Keratinocyte (primary cell): ENCODE measurements around the gene CPVL. TPM values are rescaled to one million over a fixed set of nuclear protein-coding genes. Genes with fewer than 3 reads are reported as not detected.

Source experiments
- DNase-seq: peaks from one replicate; pipeline ENCODE4 v3.0.0-alpha.2; 2011; ENCODE audit warnings: low read depth, missing footprints, low spot score
- FAIRE-seq: peaks from 2 replicates; lab custom pipeline; 2011; peaks lifted over from hg19 to GRCh38; lab: Jason Lieb, UNC
- H2AFZ ChIP-seq: 2 replicates; pipeline ENCODE4 v1.6.0; 2012; ENCODE audit warnings: low read length, control low read depth, inconsistent platforms; ENCODE audit not compliant: control insufficient read depth
- H3K27ac ChIP-seq: 2 replicates; pipeline ENCODE4 v1.5.1; 2011; ENCODE audit warnings: low read length; ENCODE audit not compliant: control insufficient read depth, insufficient read depth
- H3K27me3 ChIP-seq: 3 replicates; pipeline ENCODE4 v1.6.0; 2011; ENCODE audit warnings: low read length; ENCODE audit not compliant: control insufficient read depth, insufficient read depth; ENCODE audit errors: extremely low read depth
- H3K36me3 ChIP-seq, 2 experiments: 2 replicates in 1 of 2; 3 replicates in 1 of 2; pipeline ENCODE4 v1.5.1; 2011; ENCODE audit warnings: low read length in 2 of 2, mild to moderate bottlenecking in 1 of 2; ENCODE audit not compliant: control insufficient read depth in 2 of 2, insufficient read depth in 2 of 2; ENCODE audit errors: extremely low read depth in 1 of 2
- H3K4me1 ChIP-seq: 3 replicates; pipeline ENCODE4 v1.5.1; 2011; ENCODE audit warnings: low read length; ENCODE audit not compliant: control insufficient read depth, insufficient read depth; ENCODE audit errors: extremely low read depth
- H3K4me2 ChIP-seq: 3 replicates; pipeline ENCODE4 v1.6.0; 2011; ENCODE audit warnings: low read depth, low read length; ENCODE audit not compliant: control insufficient read depth, insufficient read depth; ENCODE audit errors: extremely low read depth
- H3K4me3 ChIP-seq, 3 experiments: fragments of 200-600 bp in 1 of 3; sonication (generic) in 1 of 3; 2 replicates in 2 of 3; 3 replicates in 1 of 3; pipeline ENCODE4 v1.5.1; 2011 to 2016; ENCODE audit warnings: low read length in 3 of 3, mild to moderate bottlenecking in 3 of 3, control low read depth in 2 of 3, inconsistent platforms in 1 of 3, low read depth in 1 of 3, mixed read lengths in 1 of 3, mixed run types in 1 of 3, moderate library complexity in 1 of 3; ENCODE audit not compliant: control insufficient read depth in 2 of 3, insufficient read depth in 2 of 3; ENCODE audit errors: extremely low read depth in 1 of 3
- H3K79me2 ChIP-seq: 2 replicates; pipeline ENCODE4 v1.6.0; 2012; ENCODE audit warnings: low read length; ENCODE audit not compliant: control insufficient read depth, insufficient read depth
- H3K9ac ChIP-seq: 3 replicates; pipeline ENCODE4 v1.6.0; 2011; ENCODE audit warnings: low read length; ENCODE audit not compliant: control insufficient read depth, insufficient read depth; ENCODE audit errors: extremely low read depth
- H3K9me1 ChIP-seq: 3 replicates; pipeline ENCODE4 v1.6.0; 2011; ENCODE audit warnings: low read length; ENCODE audit not compliant: control insufficient read depth, insufficient read depth; ENCODE audit errors: extremely low read depth
- H3K9me3 ChIP-seq: 2 replicates; pipeline ENCODE4 v1.5.1; 2012; ENCODE audit warnings: low read depth, low read length; ENCODE audit not compliant: control insufficient read depth
- H4K20me1 ChIP-seq: 3 replicates; pipeline ENCODE4 v1.6.0; 2011; ENCODE audit warnings: low read length; ENCODE audit not compliant: control insufficient read depth, insufficient read depth; ENCODE audit errors: extremely low read depth
- EZH2 ChIP-seq: IDR thresholded peaks from one replicate; pipeline ENCODE4 v1.6.1; 2012; ENCODE audit warnings: inconsistent platforms, mild to moderate bottlenecking, low read length, moderate library complexity
- dilution Hi-C: fragments of 300-500 bp; cut with MboI; formaldehyde crosslinking; loops from one replicate; pipeline ENCODE4 v1.7.0; 2020; ENCODE audit warnings: low sequenced_read_pairs; ENCODE audit not compliant: extremely low pct_ligation_motif_present
- polyA plus RNA-seq, 5 experiments: library from polyadenylated mRNA; depleted of rRNA in 3 of 5; stranded (reverse) in 3 of 5; stranded (forward) in 1 of 5; unstranded in 1 of 5; fragments of >200 nt; gene quantifications; 1 replicate in 1 of 5; 2 replicates in 3 of 5; 3 replicates in 1 of 5; pipeline versions ENCODE4 v1.2.1 to v1.2.3, GENCODE V29; 2011 to 2012; ENCODE audit warnings: missing spikeins in 2 of 5, low read depth in 1 of 5, low replicate concordance in 1 of 5
- TF ChIP-seq, protein P1 (sequence below), 3 experiments: IDR thresholded peaks in 1 of 3; conservative IDR thresholded peaks in 1 of 3; optimal IDR thresholded peaks in 1 of 3; 2 replicates in 2 of 3; 3 replicates in 1 of 3; pipeline versions ENCODE3 to v1.5.1; 2011; ENCODE audit warnings: low read length in 3 of 3, mild to moderate bottlenecking in 3 of 3, moderate library complexity in 2 of 3, control low read depth in 1 of 3, inconsistent platforms in 1 of 3; ENCODE audit not compliant: insufficient read depth in 2 of 3; ENCODE audit errors: extremely low read depth in 1 of 3

The CPVL gene
- polyA plus RNA-seq, 1 donor (not counting 4 experiments of a cell fraction or from before 2014, with no cell fraction given), result 9.8 TPM

DNA sequence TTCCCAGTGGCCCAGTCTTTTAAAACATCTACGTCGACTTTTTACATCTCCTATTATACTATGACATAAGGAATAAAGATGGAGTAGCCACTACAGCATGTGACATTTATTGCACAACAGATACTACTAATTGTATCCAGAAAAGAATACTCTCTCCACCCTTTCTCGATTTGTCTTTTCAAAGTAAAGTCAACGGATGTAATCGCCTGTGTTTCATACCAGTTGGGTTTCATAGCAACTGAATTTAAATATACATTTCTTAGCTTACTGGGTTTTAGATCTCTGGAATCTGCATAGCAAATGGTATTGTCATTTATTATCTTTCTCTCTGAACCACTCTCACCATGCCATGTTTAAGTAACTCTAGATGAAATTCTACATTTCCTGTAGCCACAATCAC, 101.8 kb downstream of the CPVL start:
- TF ChIP-seq EZH2, result no peak
- TF ChIP-seq, protein P1, sequence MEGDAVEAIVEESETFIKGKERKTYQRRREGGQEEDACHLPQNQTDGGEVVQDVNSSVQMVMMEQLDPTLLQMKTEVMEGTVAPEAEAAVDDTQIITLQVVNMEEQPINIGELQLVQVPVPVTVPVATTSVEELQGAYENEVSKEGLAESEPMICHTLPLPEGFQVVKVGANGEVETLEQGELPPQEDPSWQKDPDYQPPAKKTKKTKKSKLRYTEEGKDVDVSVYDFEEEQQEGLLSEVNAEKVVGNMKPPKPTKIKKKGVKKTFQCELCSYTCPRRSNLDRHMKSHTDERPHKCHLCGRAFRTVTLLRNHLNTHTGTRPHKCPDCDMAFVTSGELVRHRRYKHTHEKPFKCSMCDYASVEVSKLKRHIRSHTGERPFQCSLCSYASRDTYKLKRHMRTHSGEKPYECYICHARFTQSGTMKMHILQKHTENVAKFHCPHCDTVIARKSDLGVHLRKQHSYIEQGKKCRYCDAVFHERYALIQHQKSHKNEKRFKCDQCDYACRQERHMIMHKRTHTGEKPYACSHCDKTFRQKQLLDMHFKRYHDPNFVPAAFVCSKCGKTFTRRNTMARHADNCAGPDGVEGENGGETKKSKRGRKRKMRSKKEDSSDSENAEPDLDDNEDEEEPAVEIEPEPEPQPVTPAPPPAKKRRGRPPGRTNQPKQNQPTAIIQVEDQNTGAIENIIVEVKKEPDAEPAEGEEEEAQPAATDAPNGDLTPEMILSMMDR (optimal IDR thresholded peaks at IDR 0.05 in 1 of 3, IDR thresholded peaks at IDR 0.05 in 1 of 3, conservative IDR thresholded peaks at IDR 0.05 in 1 of 3; ENCODE audit: extremely low read depth in 1 of 3, insufficient read depth in 2 of 3, low read length in 3 of 3), result no peak
- FAIRE-seq, result no peak
- Histone ChIP-seq H4K20me1 (no peaks in the 10 kb centered on the region), H2AFZ (no peak overlapping the region), H3K9ac (no peak overlapping the region), H3K4me2 (no peak overlapping the region), H3K27me3 (no peaks in the 10 kb centered on the region), H3K36me3 (no peaks in the 10 kb centered on the region), H3K9me3 (no peaks in the 10 kb centered on the region), H3K4me3 (no peak overlapping the region), H3K79me2 (no peaks in the 10 kb centered on the region), H3K27ac (no peak overlapping the region), H3K4me1 (no peaks in the 10 kb centered on the region), H3K9me1 (no peaks in the 10 kb centered on the region)
- dilution Hi-C loops, result no loop called here
- no peak for DNase-seq

DNA sequence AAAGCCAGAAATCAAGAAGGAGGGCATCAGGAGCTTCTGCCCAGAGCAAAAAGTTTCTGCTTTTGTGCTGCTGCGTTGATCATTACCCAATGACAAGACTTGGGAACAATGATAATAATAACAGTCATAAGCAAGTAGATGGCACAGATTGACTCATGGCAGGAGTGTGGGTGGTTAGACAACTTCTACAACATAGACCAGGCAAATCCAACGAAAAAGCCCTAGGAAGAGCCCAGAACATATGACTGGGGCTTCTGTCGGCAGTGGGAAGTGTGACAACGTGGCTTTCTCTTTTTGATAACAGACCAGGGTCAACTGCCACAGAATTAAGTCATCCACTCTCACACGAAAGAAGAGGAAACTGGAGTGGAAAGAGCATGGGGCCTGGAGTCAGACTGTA, 102.8 kb downstream of the CPVL start:
- no peaks in the 10 kb centered on the region for H3K79me2 ChIP-seq
- H3K27ac ChIP-seq, result no peak overlapping the region
- H3K9ac ChIP-seq, result no peak overlapping the region
- H3K9me1 ChIP-seq, result no peaks in the 10 kb centered on the region
- no peaks in the 10 kb centered on the region for H3K36me3 ChIP-seq
- no peak overlapping the region for H3K4me3 ChIP-seq
- dilution Hi-C loops, result no loop called here
- no peaks in the 10 kb centered on the region for H3K4me1 ChIP-seq
- FAIRE-seq, result no peak
- no peaks in the 10 kb centered on the region for H4K20me1 ChIP-seq
- no peaks in the 10 kb centered on the region for H3K27me3 ChIP-seq
- DNase-seq, result no peak
- TF ChIP-seq EZH2, result no peak
- TF ChIP-seq, protein P1 (optimal IDR thresholded peaks at IDR 0.05 in 1 of 3, IDR thresholded peaks at IDR 0.05 in 1 of 3, conservative IDR thresholded peaks at IDR 0.05 in 1 of 3; ENCODE audit: extremely low read depth in 1 of 3, insufficient read depth in 2 of 3, low read length in 3 of 3), result no peak
- H3K9me3 ChIP-seq, result no peaks in the 10 kb centered on the region
- no peak overlapping the region for H2AFZ ChIP-seq
- no peak overlapping the region for H3K4me2 ChIP-seq
